ENCODE measurements around the gene RELL2.
A peak's percentile ranks its signal among the peaks of the same experiment; 100 is the strongest.

RELL2 gene

GRCh38 chr5:141636413-141637122 lies at the start of gene RELL2, which contains the start of gene HDAC3:
TSS of gene RELL2 (plus strand) at chr5:141636997. CDS start at chr5:141638226, 1,229 bp downstream.
TSS of gene HDAC3 (minus strand) at chr5:141636849. CDS start at chr5:141636790, 59 bp downstream.
- Mint-ChIP-seq H3K4me1 (peaks cover 38% of the 10 kb centered on the region), H3K27ac (no peak within 1 kb of the TSS), H3K36me3 (ENCODE audit: low read depth) (peaks cover 24% of the 10 kb centered on the region), H3K27me3 (ENCODE audit: low read depth, poor library complexity) (peaks cover 19% of the 10 kb centered on the region), H3K4me3 (peak within 1 kb of the TSS; percentile 96), H3K9me3 (no peaks in the 10 kb centered on the region)
- peak; percentile 99 for DNase-seq
- TF ChIP-seq, protein P1, sequence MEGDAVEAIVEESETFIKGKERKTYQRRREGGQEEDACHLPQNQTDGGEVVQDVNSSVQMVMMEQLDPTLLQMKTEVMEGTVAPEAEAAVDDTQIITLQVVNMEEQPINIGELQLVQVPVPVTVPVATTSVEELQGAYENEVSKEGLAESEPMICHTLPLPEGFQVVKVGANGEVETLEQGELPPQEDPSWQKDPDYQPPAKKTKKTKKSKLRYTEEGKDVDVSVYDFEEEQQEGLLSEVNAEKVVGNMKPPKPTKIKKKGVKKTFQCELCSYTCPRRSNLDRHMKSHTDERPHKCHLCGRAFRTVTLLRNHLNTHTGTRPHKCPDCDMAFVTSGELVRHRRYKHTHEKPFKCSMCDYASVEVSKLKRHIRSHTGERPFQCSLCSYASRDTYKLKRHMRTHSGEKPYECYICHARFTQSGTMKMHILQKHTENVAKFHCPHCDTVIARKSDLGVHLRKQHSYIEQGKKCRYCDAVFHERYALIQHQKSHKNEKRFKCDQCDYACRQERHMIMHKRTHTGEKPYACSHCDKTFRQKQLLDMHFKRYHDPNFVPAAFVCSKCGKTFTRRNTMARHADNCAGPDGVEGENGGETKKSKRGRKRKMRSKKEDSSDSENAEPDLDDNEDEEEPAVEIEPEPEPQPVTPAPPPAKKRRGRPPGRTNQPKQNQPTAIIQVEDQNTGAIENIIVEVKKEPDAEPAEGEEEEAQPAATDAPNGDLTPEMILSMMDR (IDR thresholded peaks at IDR 0.05): no peak

DNA sequence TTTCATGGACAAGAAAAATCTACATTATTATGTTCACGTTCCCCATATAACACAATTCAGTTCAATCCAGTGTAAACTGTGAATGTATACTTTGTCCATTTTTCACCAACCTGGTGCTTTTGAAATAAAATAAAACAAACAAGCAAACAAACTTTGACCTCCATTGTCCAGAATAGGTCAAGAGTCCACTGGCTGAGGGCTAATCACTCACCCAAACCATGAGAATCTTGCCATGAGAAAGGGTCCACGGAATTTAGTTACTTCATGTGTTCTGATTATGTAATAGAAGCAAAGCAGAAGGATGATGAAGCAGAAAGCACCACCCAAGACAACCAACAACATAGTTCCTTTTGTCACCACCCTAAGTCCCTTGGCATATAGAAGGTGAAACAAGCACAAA lies 46.7 kb upstream of the RELL2 start:
- H3K27ac Mint-ChIP-seq: no peak overlapping the region
- H3K36me3 Mint-ChIP-seq (ENCODE audit: low read depth): peaks cover 12% of the 10 kb centered on the region

DNA sequence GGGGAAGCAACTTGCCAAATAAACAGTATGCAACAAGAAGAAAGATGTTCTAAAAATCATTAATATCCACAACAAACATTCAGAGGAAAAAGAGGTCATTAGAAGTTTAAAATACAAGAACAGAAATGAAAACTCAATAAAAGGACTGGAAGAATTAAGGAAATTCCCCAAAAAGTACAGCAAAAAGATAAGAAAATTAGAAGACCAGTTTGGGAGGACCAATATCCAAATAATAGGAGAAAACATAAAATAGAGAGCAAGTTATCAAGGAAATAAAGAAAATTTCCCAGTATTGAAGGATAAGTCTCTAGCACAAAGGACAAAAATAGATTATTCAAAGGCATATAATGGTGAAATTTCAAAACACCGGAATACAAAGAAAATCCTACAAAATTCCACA lies 39.9 kb upstream of the RELL2 start:
- TF ChIP-seq, protein P1 (IDR thresholded peaks at IDR 0.05): no peak
- H3K4me1 Mint-ChIP-seq: no peaks in the 10 kb centered on the region
- H3K4me3 Mint-ChIP-seq: no peak overlapping the region
- no peak overlapping the region for H3K27ac Mint-ChIP-seq
- DNase-seq: no peak
- H3K27me3 Mint-ChIP-seq (ENCODE audit: low read depth, poor library complexity): no peaks in the 10 kb centered on the region
- no peaks in the 10 kb centered on the region for H3K9me3 Mint-ChIP-seq
- peaks cover 13% of the 10 kb centered on the region for H3K36me3 Mint-ChIP-seq (ENCODE audit: low read depth)

More for the DNA sequence above, 46.7 kb upstream of the RELL2 start:
- Mint-ChIP-seq H3K9me3 (no peaks in the 10 kb centered on the region), H3K4me3 (no peak overlapping the region), H3K4me1 (no peaks in the 10 kb centered on the region), H3K27me3 (ENCODE audit: low read depth, poor library complexity) (no peaks in the 10 kb centered on the region)
- no peak for DNase-seq
- TF ChIP-seq, protein P1 (IDR thresholded peaks at IDR 0.05): no peak

GRCh38 chr5:141597394-141597793 lies 39.4 kb upstream of the RELL2 start:
- Mint-ChIP-seq H3K27ac (no peak overlapping the region), H3K4me3 (no peak overlapping the region), H3K36me3 (ENCODE audit: low read depth) (peaks cover 13% of the 10 kb centered on the region), H3K9me3 (no peaks in the 10 kb centered on the region), H3K27me3 (ENCODE audit: low read depth, poor library complexity) (no peaks in the 10 kb centered on the region), H3K4me1 (no peaks in the 10 kb centered on the region)
- DNase-seq: no peak
- TF ChIP-seq, protein P1 (IDR thresholded peaks at IDR 0.05): no peak

DNA sequence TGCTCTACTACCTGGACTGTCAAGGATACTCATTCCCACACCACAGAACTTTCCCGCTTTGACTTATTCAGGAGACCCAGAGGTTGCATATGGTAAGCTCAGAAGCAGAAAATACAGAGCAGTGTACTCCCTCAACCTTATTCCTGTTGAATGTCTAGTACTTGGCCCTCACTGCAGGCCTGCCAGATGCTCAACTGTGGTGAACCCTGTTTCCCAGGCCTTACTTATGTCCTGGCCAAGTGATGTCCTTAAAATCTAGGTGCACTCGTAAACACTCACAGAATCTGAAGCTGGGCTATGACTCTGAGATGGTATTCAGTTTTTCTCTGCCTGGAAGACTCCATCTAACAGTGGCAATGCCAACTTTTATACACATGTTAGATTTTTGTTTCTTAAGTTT lies 39.0 kb upstream of the RELL2 start:
- H3K9me3 Mint-ChIP-seq: no peaks in the 10 kb centered on the region
- no peaks in the 10 kb centered on the region for H3K4me1 Mint-ChIP-seq
- no peak for DNase-seq
- TF ChIP-seq, protein P1 (IDR thresholded peaks at IDR 0.05): no peak
- H3K27me3 Mint-ChIP-seq (ENCODE audit: low read depth, poor library complexity): no peaks in the 10 kb centered on the region
- peaks cover 13% of the 10 kb centered on the region for H3K36me3 Mint-ChIP-seq (ENCODE audit: low read depth)
- H3K27ac Mint-ChIP-seq: no peak overlapping the region
- H3K4me3 Mint-ChIP-seq: no peak overlapping the region

Measured in nephron progenitor cell (in vitro differentiated cells).